D721Med (cell line): ENCODE measurements around the gene CDC42.
"Not testable (repeated sequence)": the region's sequence is repeated elsewhere in the genome, so short reads cannot be mapped to it uniquely, and the experiment has no call there.

Experiments
- DNase-seq: peaks from one replicate; pipeline ENCODE4 v3.0.0; 2011; ENCODE audit warnings: low spot score; ENCODE audit not compliant: insufficient read length
- FAIRE-seq: peaks from 2 replicates; lab custom pipeline; 2011; peaks lifted over from hg19 to GRCh38; lab: Jason Lieb, UNC
- CTCF ChIP-seq: IDR thresholded peaks from 2 replicates; pipeline ENCODE4 v1.5.1; 2012; ENCODE audit warnings: mild to moderate bottlenecking, control low read depth; ENCODE audit not compliant: insufficient read depth; ENCODE audit errors: missing control alignments

CDC42 gene

GRCh38 chr1:22031214-22031962 is 21.1 kb upstream of the CDC42 start:
- no peak for TF ChIP-seq CTCF
- DNase-seq (no peak), FAIRE-seq (no peak)

GRCh38 chr1:22034834-22035233 is 17.7 kb upstream of the CDC42 start:
- DNase-seq, FAIRE-seq: not testable (repeated sequence)

GRCh38 chr1:22037520-22037919 is 15.0 kb upstream of the CDC42 start:
- FAIRE-seq: no peak
- TF ChIP-seq CTCF: no peak
- DNase-seq: no peak

GRCh38 chr1:22038036-22038435 is 14.5 kb upstream of the CDC42 start:
- no peak for DNase-seq
- FAIRE-seq: no peak
- TF ChIP-seq CTCF: no peak

DNA sequence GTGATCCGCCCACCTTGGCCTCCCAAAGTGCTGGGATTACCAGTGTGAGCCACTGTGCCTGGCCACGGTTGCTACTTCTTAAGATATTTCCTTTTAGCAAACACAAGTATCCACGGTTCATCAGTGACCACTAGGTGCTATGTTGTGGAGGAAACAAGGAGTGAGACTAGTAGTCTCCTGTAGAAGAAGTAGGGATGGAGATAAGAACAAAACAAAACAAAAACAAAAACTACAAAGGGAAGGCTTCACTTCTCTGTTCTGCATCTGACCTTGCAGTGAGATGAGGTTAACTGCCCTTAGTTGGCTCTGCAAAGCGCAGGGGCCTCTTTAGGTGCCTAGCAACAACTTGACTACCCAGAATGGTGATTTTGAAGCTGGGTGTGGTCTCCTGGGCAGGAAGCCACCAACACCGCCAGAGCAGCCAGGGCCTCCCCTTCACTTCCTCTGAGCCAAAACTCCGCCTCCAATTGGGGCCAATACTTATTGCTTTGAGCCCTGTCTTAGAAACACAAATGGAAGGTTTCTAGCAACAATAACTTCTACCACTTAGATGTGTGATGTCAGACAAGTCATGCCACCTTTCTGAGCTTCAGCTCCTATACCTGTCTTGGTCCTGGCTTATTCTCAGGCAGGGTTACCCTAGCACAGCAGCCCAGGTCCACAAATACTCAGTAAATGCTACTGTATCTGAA is 12.8 kb upstream of the CDC42 start:
- FAIRE-seq: no peak
- TF ChIP-seq CTCF: no peak
- DNase-seq: no peak

DNA sequence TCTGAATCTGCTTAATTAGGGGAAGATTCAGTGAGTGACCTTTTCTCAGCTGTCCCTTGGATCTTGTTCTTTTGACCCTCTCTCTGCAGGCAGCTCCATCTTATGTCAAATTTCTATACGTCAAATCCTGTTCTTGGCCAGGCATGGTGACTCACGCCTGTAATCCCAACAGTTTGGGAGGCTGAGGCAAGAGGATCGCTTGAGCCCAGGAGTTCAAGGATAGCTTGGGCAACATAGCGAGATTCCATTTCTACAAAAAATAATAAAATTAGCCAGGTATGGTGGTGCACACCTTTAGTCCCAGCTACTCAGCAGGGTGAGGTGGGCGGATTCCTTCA is 12.3 kb upstream of the CDC42 start:
- FAIRE-seq (no peak), DNase-seq (no peak)
- TF ChIP-seq CTCF: no peak

DNA sequence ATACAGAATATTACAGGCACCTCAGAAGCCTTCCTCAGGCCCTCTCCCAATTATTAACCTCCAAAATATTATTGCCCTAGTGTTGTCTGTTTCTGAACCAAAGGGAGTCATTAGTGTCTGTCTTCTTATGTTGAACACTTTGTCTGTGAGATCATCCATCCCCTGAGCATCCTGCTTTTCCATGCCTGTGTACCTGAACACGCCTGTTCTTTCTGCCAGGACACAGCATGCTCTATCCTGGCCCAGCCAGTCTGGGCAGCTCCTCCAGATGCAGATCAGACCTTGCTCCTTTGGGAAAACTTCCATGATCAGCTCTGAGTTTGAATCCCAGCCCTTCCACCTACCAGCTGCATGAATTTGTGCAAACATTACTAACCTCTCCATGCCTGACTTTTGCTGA is 11.0 kb upstream of the CDC42 start:
- FAIRE-seq: no peak

More for the DNA sequence above, 11.0 kb upstream of the CDC42 start:
- no peak for DNase-seq
- TF ChIP-seq CTCF: no peak
